ENCODE data around the gene LGR4. TPM values are rescaled to one million over a fixed set of nuclear protein-coding genes. Genes with fewer than 3 reads are reported as not detected.

LGR4 gene
- total and polyA plus RNA-seq, 2 of the 13 experiments (the other 11 are each of a cell fraction or from before 2014, with no cell fraction given) = 42.1 to 68.7 TPM

DNA sequence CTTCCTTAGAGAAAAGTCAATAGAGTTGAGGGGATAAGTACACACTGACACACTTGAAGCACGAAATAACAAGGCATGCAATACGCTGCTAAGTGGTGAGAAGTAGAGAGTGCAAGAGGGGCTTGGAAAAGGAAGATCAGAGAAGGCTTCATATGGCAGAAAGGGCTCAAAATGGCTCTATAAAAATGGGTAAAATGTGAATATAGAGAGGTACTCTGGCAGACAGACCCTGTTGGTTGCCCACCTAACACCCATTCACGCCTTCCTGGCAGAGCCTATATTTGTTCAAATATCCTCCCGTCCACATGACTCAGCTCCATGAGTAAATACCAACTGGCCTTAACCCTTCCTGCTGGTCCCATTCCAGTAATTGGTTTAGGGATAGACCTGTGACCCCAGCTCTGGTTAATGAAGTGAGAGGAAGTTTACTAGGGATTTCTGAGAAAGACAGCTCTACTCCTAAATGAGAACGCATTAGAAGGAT lies 70.7 kb downstream of the LGR4 start (continued):
- TF ChIP-seq LBX2 (CRISPR knock-in tag; IDR thresholded peaks at IDR 0.05; ENCODE audit: borderline replicate concordance) (no peak), SOX13 (IDR thresholded peaks at IDR 0.05) (no peak), SOX13 (CRISPR knock-in tag; conservative IDR thresholded peaks at IDR 0.05 in 1 of 2, IDR thresholded peaks at IDR 0.05 in 1 of 2) (peak in 1 of 2 experiments; percentile 50; a peak in 1 of 4 replicates), AGO2 (optimal IDR thresholded peaks at IDR 0.05; ENCODE audit: low read depth, low read length) (no peak), NFIB (CRISPR knock-in tag; IDR thresholded peaks at IDR 0.05; ENCODE audit: borderline replicate concordance) (no peak), TOPORS (CRISPR knock-in tag; IDR thresholded peaks at IDR 0.05) (no peak), TEF (CRISPR knock-in tag; IDR thresholded peaks at IDR 0.05) (no peak), ZNF282 (IDR thresholded peaks at IDR 0.05; ENCODE audit: partially characterized antibody) (no peak), ZNF44 (CRISPR knock-in tag; IDR thresholded peaks at IDR 0.05) (no peak), ELF3 (CRISPR knock-in tag; IDR thresholded peaks at IDR 0.05) (peak; percentile 75; the same call in 1 of the 2 replicates), ZNF263 (CRISPR knock-in tag; IDR thresholded peaks at IDR 0.05) (no peak), FOSL2 (CRISPR knock-in tag; IDR thresholded peaks at IDR 0.05) (peak; percentile 98), CHD4 (IDR thresholded peaks at IDR 0.05; ENCODE audit: borderline replicate concordance, low read length) (0 out of 2 replicates have a peak, but pooled peaks have one; percentile 55), REXO4 (CRISPR knock-in tag; IDR thresholded peaks at IDR 0.05; ENCODE audit: borderline replicate concordance) (no peak), MLLT10 (CRISPR knock-in tag; IDR thresholded peaks at IDR 0.05) (no peak), ZMYM3 (CRISPR knock-in tag; IDR thresholded peaks at IDR 0.05) (peak; percentile 18; the same call in 1 of the 2 replicates), YEATS2 (CRISPR knock-in tag; IDR thresholded peaks at IDR 0.05; ENCODE audit: borderline replicate concordance) (no peak)
- TF ChIP-seq, protein P1, sequence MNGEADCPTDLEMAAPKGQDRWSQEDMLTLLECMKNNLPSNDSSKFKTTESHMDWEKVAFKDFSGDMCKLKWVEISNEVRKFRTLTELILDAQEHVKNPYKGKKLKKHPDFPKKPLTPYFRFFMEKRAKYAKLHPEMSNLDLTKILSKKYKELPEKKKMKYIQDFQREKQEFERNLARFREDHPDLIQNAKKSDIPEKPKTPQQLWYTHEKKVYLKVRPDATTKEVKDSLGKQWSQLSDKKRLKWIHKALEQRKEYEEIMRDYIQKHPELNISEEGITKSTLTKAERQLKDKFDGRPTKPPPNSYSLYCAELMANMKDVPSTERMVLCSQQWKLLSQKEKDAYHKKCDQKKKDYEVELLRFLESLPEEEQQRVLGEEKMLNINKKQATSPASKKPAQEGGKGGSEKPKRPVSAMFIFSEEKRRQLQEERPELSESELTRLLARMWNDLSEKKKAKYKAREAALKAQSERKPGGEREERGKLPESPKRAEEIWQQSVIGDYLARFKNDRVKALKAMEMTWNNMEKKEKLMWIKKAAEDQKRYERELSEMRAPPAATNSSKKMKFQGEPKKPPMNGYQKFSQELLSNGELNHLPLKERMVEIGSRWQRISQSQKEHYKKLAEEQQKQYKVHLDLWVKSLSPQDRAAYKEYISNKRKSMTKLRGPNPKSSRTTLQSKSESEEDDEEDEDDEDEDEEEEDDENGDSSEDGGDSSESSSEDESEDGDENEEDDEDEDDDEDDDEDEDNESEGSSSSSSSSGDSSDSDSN (CRISPR knock-in tag; IDR thresholded peaks at IDR 0.05) = no peak
- TF ChIP-seq, protein P2, sequence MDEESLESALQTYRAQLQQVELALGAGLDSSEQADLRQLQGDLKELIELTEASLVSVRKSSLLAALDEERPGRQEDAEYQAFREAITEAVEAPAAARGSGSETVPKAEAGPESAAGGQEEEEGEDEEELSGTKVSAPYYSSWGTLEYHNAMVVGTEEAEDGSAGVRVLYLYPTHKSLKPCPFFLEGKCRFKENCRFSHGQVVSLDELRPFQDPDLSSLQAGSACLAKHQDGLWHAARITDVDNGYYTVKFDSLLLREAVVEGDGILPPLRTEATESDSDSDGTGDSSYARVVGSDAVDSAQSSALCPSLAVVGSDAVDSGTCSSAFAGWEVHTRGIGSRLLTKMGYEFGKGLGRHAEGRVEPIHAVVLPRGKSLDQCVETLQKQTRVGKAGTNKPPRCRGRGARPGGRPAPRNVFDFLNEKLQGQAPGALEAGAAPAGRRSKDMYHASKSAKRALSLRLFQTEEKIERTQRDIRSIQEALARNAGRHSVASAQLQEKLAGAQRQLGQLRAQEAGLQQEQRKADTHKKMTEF (CRISPR knock-in tag; IDR thresholded peaks at IDR 0.05) = peak; percentile 93

All from HepG2 (cell line).